NOMO-1 treated with DMSO at 0.1 percent for 48 hours (cell line): Measurements from ENCODE around the gene LDLRAP1.
A peak's percentile ranks its signal among the peaks of the same experiment; 100 is the strongest.
"Not testable (repeated sequence)": the region's sequence is repeated elsewhere in the genome, so short reads cannot be mapped to it uniquely, and the experiment has no call there.

Experiments
- DNase-seq: peaks from one replicate; lab custom pipeline; 2025; ENCODE audit not compliant: unreplicated experiment; lab: John Stamatoyannopoulos, UW

LDLRAP1 gene

DNA sequence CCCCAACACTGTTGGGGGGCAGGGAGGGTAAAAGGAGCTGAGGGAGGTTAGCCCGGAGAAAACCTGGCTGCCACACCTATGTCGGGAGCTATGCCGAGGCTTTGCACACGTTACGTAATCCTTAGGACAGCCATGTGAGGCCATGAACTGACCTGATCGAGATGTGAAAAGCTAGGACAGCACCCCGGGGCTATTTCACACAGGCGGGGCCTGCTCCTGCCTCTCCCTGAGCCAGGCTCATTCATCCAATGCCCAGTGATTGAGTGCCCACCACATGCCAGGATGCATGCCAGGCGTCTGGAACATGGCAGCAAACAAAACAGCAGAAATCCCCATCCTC, 30.2 kb downstream of the LDLRAP1 start:
- DNase-seq = no peak

DNA sequence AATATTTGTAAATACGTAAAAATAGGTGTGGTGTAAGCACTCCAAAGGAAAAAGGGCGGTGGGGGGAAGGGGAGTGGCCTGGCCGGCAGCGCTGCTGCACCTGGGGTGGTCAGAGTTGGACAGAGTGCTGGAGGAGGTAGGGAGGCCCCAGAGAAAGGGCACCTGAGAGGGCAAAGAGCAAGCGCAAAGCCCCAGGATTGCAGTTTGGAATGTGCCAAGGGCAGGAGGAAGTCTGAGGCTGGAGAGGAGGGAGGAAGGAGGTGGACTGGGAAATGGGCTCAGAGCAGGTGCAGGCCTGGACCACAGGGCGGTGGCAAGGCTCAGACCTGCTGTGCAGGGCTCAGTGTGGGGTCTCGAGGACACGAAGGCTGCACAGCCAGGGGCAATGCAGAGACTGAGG, 30.6 kb downstream of the LDLRAP1 start:
- no peak for DNase-seq

DNA sequence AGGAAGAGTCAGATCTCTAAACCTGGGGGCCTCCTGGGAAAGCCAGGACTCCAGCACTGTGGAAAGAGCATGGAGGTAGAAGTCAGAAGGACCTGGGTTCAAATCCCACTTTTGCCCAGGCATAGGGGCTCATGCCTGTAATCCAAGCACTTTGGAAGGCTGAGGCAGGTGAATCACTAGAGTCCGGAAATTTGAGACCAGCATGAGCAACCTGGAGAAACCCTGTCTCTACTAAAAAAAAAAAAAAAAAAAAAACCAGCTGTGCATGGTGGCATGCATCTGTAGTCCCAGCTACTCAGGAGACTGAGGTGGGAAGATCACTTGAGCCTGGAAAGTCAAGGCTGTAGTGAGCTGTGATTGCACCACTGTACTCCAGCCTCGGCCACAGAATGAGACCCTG, 31.8 kb downstream of the LDLRAP1 start:
- no peak for DNase-seq

DNA sequence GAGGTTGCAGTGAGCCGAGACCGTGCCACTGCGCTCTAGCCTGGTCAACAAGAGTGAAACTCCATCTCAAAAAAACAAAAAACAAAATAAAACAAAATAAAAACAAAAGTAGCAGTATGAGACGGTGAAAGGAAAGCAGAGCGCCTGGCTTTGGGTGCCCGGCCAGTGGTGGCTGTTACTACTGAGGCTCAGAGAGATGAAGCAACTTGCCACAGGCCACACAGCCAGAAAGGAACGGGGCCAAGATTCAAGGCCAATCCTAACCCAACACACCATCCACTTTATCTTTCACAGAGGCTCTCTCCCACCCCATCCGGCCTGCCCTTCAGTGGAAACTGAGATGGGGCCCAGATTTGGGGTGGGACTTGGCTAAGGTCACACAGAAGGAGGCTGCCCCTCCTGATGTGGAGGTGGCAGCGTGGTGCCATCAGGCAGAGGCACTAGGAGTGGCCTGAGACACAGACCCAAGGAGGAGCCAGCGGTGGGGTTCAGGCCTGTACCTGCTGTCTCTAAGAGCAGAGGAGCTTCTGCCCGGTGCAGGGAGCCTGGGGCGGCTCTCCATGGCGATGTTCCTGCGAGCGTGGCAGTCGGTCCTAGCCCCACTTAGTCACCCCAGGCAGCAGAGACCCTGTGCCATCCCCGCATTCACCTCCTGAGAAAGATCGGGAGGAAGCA, 33.2 kb downstream of the LDLRAP1 start:
- DNase-seq = no peak

DNA sequence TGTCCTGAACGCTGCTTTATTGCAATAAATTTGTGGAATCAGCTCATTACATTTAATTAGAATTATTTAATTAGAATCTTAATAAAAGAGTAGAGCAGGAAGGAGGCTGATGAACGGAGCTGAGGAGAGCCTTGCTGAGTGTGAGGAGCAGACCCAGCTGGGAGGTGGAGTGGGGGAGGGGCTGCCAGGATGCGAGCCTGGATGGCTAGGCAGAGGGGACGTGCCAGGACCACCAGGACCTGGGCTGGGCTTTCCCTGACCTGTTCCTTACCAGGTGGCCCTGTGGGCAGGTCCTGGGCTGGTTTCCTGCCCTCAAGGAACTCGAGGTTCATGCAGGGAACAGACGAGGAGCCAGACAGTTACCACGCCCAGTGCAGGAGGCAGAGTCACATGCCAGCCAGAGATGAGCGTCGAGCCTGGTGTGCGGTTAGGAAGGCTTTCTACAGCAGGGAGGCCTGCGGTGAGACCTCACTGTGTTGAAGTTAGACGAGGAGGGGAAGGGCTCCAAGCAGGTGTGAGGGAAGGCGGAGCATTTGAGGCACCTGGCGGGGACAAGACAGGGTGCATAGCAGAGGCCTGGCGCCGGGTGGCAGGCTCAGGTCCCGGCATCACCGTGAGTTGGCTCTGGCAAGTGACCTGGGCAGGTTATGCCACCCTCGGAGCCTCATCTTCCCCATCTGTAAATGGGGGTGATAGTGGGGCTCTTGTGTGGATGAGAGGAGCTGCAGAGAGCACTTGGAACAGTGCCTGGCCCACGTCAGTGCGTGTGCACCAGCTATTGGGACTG, 33.9 kb downstream of the LDLRAP1 start:
- no peak for DNase-seq

DNA sequence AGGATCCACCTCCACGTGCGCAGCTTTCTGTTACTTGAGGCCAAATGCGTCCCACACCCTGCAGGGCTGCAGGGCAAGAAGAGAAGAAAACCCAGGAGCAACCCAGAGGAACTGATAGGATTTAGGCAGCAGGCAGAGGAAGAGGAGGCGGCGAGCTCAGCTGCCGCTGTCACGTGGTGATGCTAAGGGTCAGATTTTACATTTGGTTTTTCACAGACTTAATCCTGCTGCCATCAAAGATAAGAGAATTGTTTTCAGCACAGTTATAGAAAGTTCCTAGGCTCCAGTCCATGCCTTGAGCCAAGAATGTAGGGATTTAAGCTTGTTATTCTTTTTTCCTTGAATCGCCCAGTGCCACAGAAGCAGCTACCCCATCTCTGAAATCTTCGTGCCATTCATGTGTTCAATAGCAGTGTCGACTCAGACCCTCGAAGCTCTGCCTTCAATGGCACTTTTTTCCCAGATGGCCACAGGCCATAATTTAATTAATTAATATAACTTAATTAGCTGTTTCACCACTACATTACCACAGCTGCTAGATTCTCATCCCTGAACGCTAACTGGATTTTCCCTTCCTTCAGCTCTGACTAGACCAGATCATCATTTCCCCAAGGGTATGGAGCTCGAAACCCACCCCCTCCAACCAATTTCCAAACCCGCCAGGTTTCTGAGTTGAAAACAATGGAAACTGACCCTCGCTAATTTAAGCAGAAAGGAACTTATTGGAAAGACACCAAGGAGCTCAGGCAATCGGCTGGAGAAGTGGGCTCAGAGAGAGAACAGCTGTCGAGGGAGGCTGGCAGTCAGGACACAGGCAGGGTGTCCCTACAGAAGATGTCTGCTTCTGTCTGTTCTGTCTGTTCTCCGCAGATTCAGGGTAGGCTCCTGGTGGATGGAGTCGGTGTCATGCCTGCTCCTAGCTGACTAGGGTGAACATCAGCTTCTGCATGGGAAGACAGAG, 36.2 kb downstream of the LDLRAP1 start:
- no peak for DNase-seq

DNA sequence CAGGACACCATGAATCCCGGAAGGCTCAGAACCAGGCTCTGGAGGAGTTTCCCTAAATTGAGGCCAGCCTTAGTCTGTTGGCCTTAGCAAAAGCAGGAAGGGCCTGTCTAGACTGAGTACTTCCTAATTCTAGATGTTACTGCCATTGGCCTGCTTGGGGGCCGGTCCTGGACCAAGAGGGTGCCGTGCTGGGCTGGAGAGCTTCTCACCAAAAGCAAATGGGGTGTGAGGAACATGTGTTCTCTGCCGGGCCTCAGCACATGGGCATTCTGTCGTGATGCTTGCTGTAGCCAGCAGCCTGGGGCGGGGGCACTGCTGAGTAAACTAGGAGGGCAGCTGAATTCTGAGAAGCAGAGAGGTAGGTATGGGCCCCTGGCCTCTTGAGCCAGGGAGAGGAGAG, 37.5 kb downstream of the LDLRAP1 start:
- DNase-seq = peak; percentile 40

DNA sequence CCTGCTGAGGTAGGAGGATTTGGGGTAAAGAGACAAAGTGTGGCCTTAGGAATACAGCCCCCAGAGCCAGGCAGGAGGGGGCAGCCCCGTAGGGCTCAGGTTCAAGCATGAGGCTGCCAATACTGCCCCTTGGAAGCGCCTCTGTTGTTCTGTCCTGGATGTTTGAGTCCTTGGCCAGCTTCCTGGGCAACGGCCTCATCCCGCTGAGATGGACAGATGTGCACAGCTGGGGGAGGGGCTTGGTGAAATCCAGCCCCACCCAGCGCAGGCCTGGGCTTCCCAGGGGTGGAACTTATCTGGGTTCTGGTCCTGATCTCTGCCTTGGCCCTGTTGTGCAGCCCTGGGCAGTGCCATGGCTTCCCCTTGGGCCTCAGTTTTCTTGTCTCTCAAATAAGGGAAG, 38.4 kb downstream of the LDLRAP1 start:
- no peak for DNase-seq

DNA sequence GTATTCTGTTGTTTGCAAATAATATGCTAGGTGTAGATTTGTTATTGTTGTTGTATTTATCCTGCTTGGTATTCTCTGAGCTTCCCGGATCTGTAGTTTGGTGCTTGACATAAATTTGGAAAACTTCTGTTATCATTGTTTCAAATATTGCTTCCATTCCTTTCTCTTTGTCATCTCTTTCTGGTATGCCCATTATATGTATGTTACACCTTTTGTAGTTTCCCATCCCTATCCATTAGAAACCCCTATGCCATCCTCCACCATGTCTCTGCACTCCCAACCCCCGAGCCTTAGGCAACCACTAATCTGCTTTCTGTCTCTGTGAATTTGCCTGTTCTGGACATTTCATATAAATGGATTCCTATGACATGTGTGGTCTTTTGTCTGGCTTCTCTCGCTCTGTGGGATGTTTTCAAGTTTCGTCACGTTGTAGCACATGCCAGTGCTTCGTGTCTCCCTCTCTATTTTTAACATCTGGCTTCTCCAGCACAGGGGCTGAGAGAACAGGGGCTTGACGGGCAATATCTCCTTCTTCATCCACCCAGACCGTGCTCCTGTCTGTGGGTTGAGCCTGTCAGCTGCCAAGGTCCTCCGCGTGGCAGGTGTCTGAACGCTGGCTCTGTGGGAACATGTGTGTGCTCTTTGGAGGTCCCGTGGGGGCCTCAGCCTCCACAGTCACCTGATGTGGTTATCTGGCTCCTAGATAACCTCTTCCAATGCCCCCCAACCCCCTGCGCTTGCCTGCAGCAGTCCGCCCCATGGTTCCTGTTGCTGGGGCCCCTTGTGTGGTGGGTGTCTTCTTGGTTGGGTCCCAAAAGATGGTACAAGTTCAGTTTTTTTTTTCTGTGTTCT, 40.3 kb downstream of the LDLRAP1 start:
- no peak for DNase-seq

DNA sequence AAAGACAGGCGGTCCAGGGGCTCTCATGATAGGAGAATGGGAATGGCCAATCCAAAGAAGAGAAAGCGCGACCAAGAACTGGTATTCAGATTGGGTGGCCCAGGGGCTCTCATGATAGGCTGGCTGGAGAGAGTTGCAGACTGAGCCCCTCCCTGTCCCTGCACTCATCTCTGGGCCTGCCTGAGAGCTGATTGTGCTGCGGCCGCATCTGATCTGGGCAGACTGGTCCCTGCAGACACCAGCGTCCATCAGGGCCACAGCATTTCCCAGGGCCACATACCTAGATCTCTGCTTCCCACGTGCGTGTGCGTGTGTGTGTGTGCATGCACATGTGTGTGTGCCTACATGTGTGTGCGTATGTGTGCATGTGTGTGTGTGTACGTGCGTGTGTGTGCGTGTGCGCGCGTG, 42.8 kb downstream of the LDLRAP1 start:
- DNase-seq = no peak

DNA sequence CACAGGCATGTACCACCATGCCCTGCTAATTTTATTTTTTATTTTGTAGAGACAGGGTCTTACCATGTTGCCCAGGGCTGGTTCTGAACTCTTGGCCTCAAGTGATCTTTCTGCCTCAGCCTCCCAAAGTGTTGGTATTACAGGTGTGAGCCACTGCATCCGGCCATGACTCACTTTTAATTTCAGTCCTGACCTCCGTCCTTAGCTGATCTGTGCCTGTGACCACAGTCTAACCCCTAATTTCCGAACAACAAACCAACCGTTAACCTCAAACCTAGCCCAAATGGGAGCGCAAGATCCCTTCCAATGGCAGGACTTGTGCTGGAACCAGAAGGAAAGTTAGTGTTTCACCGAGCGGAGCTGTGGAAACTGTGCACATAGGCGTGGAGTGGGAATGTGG, 43.9 kb downstream of the LDLRAP1 start:
- no peak for DNase-seq

DNA sequence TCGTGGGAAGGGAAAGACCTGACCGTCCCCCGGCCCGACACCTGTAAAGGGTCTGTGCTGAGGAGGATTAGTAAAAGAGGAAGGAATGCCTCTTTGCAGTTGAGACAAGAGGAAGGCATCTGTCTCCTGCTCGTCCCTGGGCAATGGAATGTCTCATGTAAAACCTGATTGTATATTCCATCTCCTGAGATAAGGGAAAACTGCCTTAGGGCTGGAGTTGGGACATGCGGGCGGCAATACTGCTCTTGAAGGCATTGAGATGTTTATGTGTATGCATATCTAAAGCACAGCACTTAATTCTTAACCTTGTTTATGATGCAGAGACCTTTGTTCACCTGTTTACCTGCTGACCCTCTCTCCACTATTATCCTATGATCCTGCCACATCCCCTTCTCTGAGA, 44.8 kb downstream of the LDLRAP1 start:
- not testable (repeated sequence) for DNase-seq

DNA sequence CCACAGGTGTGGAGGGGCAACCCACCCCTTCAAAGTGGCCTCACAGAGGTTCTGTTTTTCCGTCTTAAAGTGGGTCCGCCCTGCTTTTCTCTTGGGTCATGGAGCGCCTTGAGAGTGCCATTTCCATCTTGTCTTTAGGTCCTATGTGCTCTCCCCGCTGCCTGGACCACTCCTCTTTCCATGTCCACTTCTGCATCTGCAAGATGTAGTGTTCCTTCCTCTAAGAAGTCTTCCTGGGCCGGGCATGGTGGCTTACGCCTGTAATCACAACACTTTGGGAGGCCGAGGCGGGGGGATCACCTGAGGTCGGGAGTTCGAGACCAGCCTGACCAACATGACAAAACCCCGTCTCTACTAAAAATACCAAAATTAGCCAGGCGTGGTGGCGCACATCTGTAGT, 45.4 kb downstream of the LDLRAP1 start:
- not testable (repeated sequence) for DNase-seq

DNA sequence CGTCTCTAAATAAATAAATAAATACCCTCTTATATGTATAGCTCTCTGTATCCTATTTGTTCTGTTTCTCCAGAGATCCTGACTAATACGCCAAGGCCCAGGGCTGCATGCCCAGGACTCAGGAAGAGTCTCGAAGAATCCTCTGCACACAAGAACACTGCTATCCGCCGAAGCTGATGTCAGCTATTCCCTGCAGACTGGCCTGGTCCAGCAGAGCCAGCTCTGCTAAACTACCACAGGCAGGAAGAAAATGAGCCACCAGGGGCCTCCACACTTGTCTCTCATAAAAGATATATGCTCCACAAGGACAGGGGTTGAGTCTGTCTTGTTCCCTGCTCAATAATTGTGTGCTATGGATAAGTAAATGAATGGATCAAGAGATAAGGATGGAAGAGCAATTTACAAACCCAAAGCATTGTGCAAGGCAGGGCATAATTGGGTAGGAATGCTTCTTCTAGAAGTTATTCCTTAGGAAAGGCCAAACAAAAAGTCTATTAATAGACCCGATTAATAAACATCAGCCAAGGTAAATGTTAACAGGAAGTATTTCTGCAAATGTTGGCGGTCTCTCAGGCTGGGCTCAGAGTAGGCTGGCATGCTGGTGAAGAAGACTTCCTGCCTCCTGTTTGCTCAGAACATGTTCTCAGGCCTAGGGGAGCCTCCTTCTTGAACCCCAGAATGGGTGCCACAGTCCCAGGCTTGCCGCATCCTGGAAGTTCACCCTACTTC, 46.9 kb downstream of the LDLRAP1 start:
- no peak for DNase-seq

DNA sequence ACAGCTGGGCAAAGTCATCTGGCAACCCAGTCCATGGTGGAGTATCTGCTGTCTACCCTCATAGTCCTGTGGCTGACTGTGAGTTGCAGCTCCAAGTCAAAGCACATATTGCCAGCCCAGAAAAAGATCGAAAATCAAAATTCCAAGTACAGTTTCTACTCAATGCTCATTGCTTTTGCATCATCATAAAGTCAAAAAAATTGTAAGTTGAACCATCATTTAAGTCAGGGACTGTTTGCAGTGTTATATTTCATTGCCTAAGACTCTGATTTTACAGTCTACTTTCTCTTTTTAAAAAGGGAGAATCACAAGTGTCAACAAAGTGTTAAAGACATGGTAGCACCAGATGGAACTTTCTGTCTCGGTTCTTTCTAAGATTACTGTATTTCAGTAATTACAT, 50.5 kb downstream of the LDLRAP1 start:
- DNase-seq = no peak

DNA sequence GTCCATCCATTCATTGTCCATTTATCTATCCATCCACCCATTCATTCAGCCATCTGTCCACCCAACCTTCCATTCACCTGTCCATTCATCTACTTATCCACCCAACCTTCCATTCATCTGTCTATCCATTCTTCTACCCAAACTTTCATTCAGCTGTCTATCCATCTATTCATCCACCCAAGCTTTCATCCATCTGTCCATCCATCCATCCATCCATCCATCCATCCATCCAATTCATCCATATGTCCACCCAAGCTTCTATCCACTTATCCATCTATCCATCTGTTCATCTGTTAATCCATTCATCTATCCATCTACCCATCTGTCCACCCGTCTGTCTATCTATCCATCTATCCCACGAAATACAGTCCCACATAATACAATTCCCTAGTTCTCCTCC, 51.6 kb downstream of the LDLRAP1 start:
- DNase-seq = no peak

DNA sequence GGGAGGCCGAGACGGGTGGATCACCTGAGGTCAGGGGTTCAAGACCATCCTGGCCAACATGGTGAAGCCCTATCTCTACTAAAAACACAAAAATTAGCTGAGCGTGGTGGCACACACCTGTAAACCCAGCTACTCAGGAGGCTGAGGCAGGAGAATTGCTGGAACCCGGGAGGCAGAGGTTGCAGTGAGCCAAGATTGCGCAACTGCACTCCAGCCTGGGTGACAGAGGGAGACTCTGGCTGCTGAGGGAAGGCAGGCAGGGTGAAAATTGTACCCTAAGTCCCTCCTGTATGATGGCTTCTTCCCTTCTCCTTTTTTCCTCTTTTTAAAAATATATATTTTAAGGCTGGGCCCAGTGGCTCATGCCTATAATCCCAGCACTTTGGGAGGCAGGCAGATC, 53.2 kb downstream of the LDLRAP1 start:
- DNase-seq = not testable (repeated sequence)

DNA sequence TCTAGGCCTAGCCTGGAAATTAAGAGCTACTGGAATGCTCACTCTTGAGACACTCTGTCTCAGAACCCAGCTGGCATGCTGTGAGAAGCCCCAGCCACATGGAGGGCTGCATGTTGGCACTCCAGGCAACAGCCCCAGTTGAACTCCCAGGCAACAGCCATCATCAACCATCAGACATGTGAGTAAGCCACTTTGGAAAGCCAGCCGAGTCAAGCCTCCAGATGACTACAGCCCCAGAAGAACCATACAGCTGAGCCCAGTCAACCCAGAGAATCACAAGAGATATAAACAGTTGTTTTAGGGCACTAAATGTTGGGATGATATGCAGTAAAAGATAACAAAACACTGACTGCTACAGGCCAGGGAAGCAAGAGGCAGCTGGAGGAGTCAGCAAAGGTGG, 55.5 kb downstream of the LDLRAP1 start:
- DNase-seq = no peak

DNA sequence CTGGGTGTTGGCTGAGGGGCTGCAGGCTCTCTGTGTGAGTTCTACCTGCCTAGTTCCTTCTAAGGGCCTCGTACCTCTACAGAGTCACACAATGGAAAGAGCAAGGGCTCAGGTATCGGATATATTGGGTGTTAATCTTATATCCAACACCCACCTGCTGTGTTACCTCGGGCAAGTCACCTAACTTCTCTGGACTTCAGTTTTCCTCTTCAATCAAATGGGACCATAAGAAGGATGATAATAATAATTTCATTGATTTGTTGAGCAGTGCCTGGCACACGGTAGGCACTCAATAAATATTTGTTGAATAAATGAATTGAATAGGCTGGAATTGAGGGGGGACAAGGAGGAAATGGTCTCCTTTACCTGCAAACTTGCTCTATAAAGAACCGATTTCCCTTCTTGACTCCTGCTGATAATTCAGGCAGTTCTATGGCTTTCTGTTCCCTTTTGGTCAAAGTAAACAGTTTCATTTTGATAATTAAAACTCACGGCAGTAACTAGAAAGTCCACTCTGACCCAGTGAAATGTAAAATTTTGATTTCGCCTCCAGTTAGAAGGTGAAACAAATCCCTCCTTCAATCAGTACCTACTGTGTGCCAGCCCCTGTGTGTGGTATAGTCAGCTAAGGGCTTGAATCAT, 56.7 kb downstream of the LDLRAP1 start:
- DNase-seq = no peak
